ENCODE data around the gene GNB5. TPM values are rescaled to one million over a fixed set of nuclear protein-coding genes. Genes with fewer than 3 reads are reported as not detected.

Gene GNB5
- total and polyA plus RNA-seq, 8 donors, result 11.3 to 18.9 (median 14.5) TPM

- no peak overlapping the region for H3K4me3 ChIP-seq
- H3K9me3 ChIP-seq, result no peaks in the 10 kb centered on the region
- intact Hi-C loops (cut with DNase I), result no loop called here
- TF ChIP-seq CTCF (IDR thresholded peaks at IDR 0.05), result no peak
- no peaks in the 10 kb centered on the region for H3K27me3 ChIP-seq
- ATAC-seq (no peak), DNase-seq (no peak)
- H3K4me1 ChIP-seq, result no peaks in the 10 kb centered on the region
- no peaks in the 10 kb centered on the region for H3K36me3 ChIP-seq
- H3K27ac ChIP-seq, result no peak overlapping the region
These were observed 70.2 kb downstream of the GNB5 start for GRCh38 chr15:52121006-52121405.

GRCh38 chr15:52120488-52120887 is 70.7 kb downstream of the GNB5 start:
- no peak overlapping the region for H3K4me3 ChIP-seq
- ATAC-seq (no peak), DNase-seq (no peak)
- TF ChIP-seq CTCF (IDR thresholded peaks at IDR 0.05), result no peak
- no peaks in the 10 kb centered on the region for H3K9me3 ChIP-seq
- no peaks in the 10 kb centered on the region for H3K36me3 ChIP-seq
- H3K27me3 ChIP-seq, result no peaks in the 10 kb centered on the region
- H3K27ac ChIP-seq, result no peak overlapping the region
- no peaks in the 10 kb centered on the region for H3K4me1 ChIP-seq
- intact Hi-C loops (cut with DNase I), result no loop called here

GRCh38 chr15:52118969-52119749 is 72.0 kb downstream of the GNB5 start:
- intact Hi-C loops (cut with DNase I), result no loop called here
- Histone ChIP-seq H3K36me3 (no peaks in the 10 kb centered on the region), H3K27ac (no peak overlapping the region), H3K27me3 (no peaks in the 10 kb centered on the region), H3K9me3 (no peaks in the 10 kb centered on the region), H3K4me3 (no peak overlapping the region), H3K4me1 (no peaks in the 10 kb centered on the region)
- no peak for ATAC-seq
- no peak for TF ChIP-seq CTCF (IDR thresholded peaks at IDR 0.05)
- DNase-seq, result no peak

- H3K27ac ChIP-seq, result no peak overlapping the region
- H3K9me3 ChIP-seq, result no peaks in the 10 kb centered on the region
- DNase-seq, result no peak
- no peaks in the 10 kb centered on the region for H3K36me3 ChIP-seq
- no peak overlapping the region for H3K4me3 ChIP-seq
- TF ChIP-seq CTCF (IDR thresholded peaks at IDR 0.05), result no peak
- intact Hi-C loops (cut with DNase I), result no loop called here
- no peak for ATAC-seq
- peaks cover 3 to 8% of the 10 kb centered on the region in 2 donors for H3K27me3 ChIP-seq
- H3K4me1 ChIP-seq, result peaks cover 0 to 2% of the 10 kb centered on the region in 2 donors
These were observed 73.6 kb downstream of the GNB5 start for GRCh38 chr15:52117549-52117948.

GRCh38 chr15:52115598-52116427 is 75.4 kb downstream of the GNB5 start:
- DNase-seq (no peak), ATAC-seq (no peak)
- no peak overlapping the region for H3K27ac ChIP-seq
- H3K9me3 ChIP-seq, result no peaks in the 10 kb centered on the region
- no peak overlapping the region for H3K4me3 ChIP-seq
- peaks cover 0 to 11% of the 10 kb centered on the region in 2 donors for H3K4me1 ChIP-seq
- H3K36me3 ChIP-seq, result no peaks in the 10 kb centered on the region
- H3K27me3 ChIP-seq, result peaks cover 11 to 25% of the 10 kb centered on the region in 2 donors
- no peak for TF ChIP-seq CTCF (IDR thresholded peaks at IDR 0.05)
- intact Hi-C loops (cut with DNase I), result no loop called here
